Iris pigment epithelial cell (primary cell): ENCODE measurements around the gene GEMIN2.
"Not testable (repeated sequence)": the region's sequence is repeated elsewhere in the genome, so short reads cannot be mapped to it uniquely, and the experiment has no call there.

Source experiments
- DNase-seq: peaks from one replicate; pipeline ENCODE4 v3.0.0-alpha.2; 2011; ENCODE audit warnings: low read depth

GEMIN2 gene

GRCh38 chr14:39176263-39177167 is 62.4 kb downstream of the GEMIN2 start:
- no peak for DNase-seq

GRCh38 chr14:39177168-39177545 is 63.0 kb downstream of the GEMIN2 start:
- no peak for DNase-seq

- no peak for DNase-seq
These were observed 64.9 kb downstream of the GEMIN2 start for GRCh38 chr14:39179042-39179441.

GRCh38 chr14:39180553-39180952 is 66.4 kb downstream of the GEMIN2 start:
- no peak for DNase-seq

GRCh38 chr14:39181026-39181692 is 67.0 kb downstream of the GEMIN2 start:
- no peak for DNase-seq

GRCh38 chr14:39181693-39182047 is 67.5 kb downstream of the GEMIN2 start:
- no peak for DNase-seq

GRCh38 chr14:39182770-39183684 is 68.9 kb downstream of the GEMIN2 start:
- DNase-seq = no peak

- DNase-seq = not testable (repeated sequence)
These were observed 69.5 kb downstream of the GEMIN2 start for GRCh38 chr14:39183685-39184003.

- DNase-seq = no peak
These were observed 70.6 kb downstream of the GEMIN2 start for GRCh38 chr14:39184628-39185255.

- no peak for DNase-seq
These were observed 71.3 kb downstream of the GEMIN2 start for GRCh38 chr14:39185256-39186049.
